Peyer's patch (tissue), 4 donors: ENCODE data around the gene KIF21B. TPM values are rescaled to one million over a fixed set of nuclear protein-coding genes. Genes with fewer than 3 reads are reported as not detected.

ENCODE experiments used
- DNase-seq, 3 donors: peaks; one replicate each; pipeline ENCODE4 v3.0.0-alpha.2; 2017 to 2019
- H3K27ac ChIP-seq, 4 donors: fragments of 200-600 bp; sonication (generic); one replicate each; pipeline ENCODE4 v1.5.1; 2016 to 2019
- H3K27me3 ChIP-seq, 2 donors: fragments of 200-600 bp; sonication (generic); one replicate each; pipeline ENCODE4 v1.5.1; 2019
- H3K36me3 ChIP-seq, 3 donors: fragments of 200-600 bp; sonication (generic); one replicate each; pipeline ENCODE4 v1.5.1; 2016 to 2019
- H3K4me1 ChIP-seq, 4 donors: fragments of 200-600 bp; sonication (generic); one replicate each; pipeline ENCODE4 v1.5.1; 2016 to 2019
- H3K4me3 ChIP-seq, 4 donors: fragments of 200-600 bp; sonication (generic); 1 replicate in 3 of 4; 2 replicates in 1 of 4; pipeline ENCODE4 v1.5.1; 2016 to 2019; ENCODE audit warnings: mild to moderate bottlenecking in 1 of 4
- H3K9me3 ChIP-seq, 4 donors: fragments of 200-600 bp; sonication (generic); one replicate each; pipeline ENCODE4 v1.5.1; 2016 to 2019; ENCODE audit warnings: mild to moderate bottlenecking in 1 of 4
- CTCF ChIP-seq, 6 experiments: fragments of 450-650 bp in 4 of 6; fragments of 200-600 bp in 2 of 6; sonication (generic) in 1 of 6; IDR thresholded peaks; one replicate each; pipeline ENCODE4 v1.5.1; 2017 to 2019; ENCODE audit warnings: antibody characterized with exemption in 6 of 6, mild to moderate bottlenecking in 3 of 6, moderate library complexity in 1 of 6
- POLR2A ChIP-seq, 2 donors: fragments of 450-650 bp; IDR thresholded peaks; one replicate each; pipeline ENCODE4 v1.5.1; 2017; ENCODE audit warnings: antibody characterized with exemption in 2 of 2, mild to moderate bottlenecking in 2 of 2, moderate library complexity in 2 of 2
- small RNA-seq, 2 donors: library from RNA; depleted of rRNA; stranded (forward); fragments of <200 nt; gene quantifications; one replicate each; pipeline ENCODE3, GENCODE V24; 2016
- total RNA-seq, 4 donors: library from RNA; depleted of rRNA; stranded (reverse); fragments of >200 nt; gene quantifications; one replicate each; pipeline ENCODE4 v1.1.0, GENCODE V29; 2016

Gene KIF21B
- total RNA-seq, 4 donors from 2014 or later = 6.7 to 19.0 (median 13.3) TPM

GRCh38 chr1:200929530-200930278 lies 93.8 kb downstream of the KIF21B start:
- Histone ChIP-seq H3K27me3 (no peaks in the 10 kb centered on the region), H3K4me3 (no peak overlapping the region), H3K27ac (no peak overlapping the region), H3K9me3 (no peaks in the 10 kb centered on the region), H3K4me1 (no peaks in the 10 kb centered on the region), H3K36me3 (peaks cover 0 to 19% (median 0%) of the 10 kb centered on the region in 3 donors)
- no peak for DNase-seq
- no peak for TF ChIP-seq POLR2A (IDR thresholded peaks at IDR 0.05)
- TF ChIP-seq CTCF (IDR thresholded peaks at IDR 0.05) = no peak

GRCh38 chr1:200925831-200926230 lies 97.7 kb downstream of the KIF21B start:
- Histone ChIP-seq H3K36me3 (peaks cover 0 to 9% (median 0%) of the 10 kb centered on the region in 3 donors), H3K4me3 (no peak overlapping the region), H3K27me3 (no peaks in the 10 kb centered on the region), H3K27ac (no peak overlapping the region), H3K4me1 (no peaks in the 10 kb centered on the region), H3K9me3 (no peaks in the 10 kb centered on the region)
- no peak for TF ChIP-seq CTCF (IDR thresholded peaks at IDR 0.05)
- no peak for TF ChIP-seq POLR2A (IDR thresholded peaks at IDR 0.05)
- DNase-seq = no peak

GRCh38 chr1:200923601-200924000 lies 99.9 kb downstream of the KIF21B start:
- no peaks in the 10 kb centered on the region for H3K4me1 ChIP-seq
- no peak overlapping the region for H3K27ac ChIP-seq
- H3K36me3 ChIP-seq = peaks cover 0 to 4% (median 0%) of the 10 kb centered on the region in 3 donors
- no peak overlapping the region for H3K4me3 ChIP-seq
- no peaks in the 10 kb centered on the region for H3K9me3 ChIP-seq
- H3K27me3 ChIP-seq = no peaks in the 10 kb centered on the region
- no peak for DNase-seq
- TF ChIP-seq CTCF (IDR thresholded peaks at IDR 0.05) (no peak), POLR2A (IDR thresholded peaks at IDR 0.05) (no peak)

- Histone ChIP-seq H3K36me3 (peaks cover 0 to 4% (median 0%) of the 10 kb centered on the region in 3 donors), H3K9me3 (no peaks in the 10 kb centered on the region), H3K27ac (no peak overlapping the region), H3K4me3 (no peak overlapping the region), H3K27me3 (no peaks in the 10 kb centered on the region), H3K4me1 (no peaks in the 10 kb centered on the region)
- TF ChIP-seq POLR2A (IDR thresholded peaks at IDR 0.05) (no peak), CTCF (IDR thresholded peaks at IDR 0.05) (no peak)
- DNase-seq = no peak
Measured at GRCh38 chr1:200922406-200922805, 101.1 kb downstream of the KIF21B start.

GRCh38 chr1:200921571-200922110 lies 101.9 kb downstream of the KIF21B start:
- Histone ChIP-seq H3K4me3 (no peak overlapping the region), H3K27me3 (no peaks in the 10 kb centered on the region), H3K4me1 (no peaks in the 10 kb centered on the region), H3K9me3 (no peaks in the 10 kb centered on the region), H3K27ac (no peak overlapping the region), H3K36me3 (peaks cover 0 to 4% (median 0%) of the 10 kb centered on the region in 3 donors)
- TF ChIP-seq CTCF (IDR thresholded peaks at IDR 0.05) (no peak), POLR2A (IDR thresholded peaks at IDR 0.05) (no peak)
- peak in 1 of 3 donors; percentile 15 for DNase-seq

Small RNA genes lying within 50 kb of the gene (small RNA-seq; reads per million reads assigned to genes)
- gene RNU6-704P = 0 reads per million in 2 donors

Other genes starting within 250 kb of the KIF21B start
- gene GPR25, start 150.7 kb downstream of the KIF21B start, total RNA-seq = not detected
- gene INAVA, start 128.8 kb downstream of the KIF21B start, total RNA-seq = 100 to 1,000 TPM in 3 of 4 donors, 10 to 100 TPM in 1; 33.8 to 492 (median 332) TPM
- gene CACNA1S, start 88.7 kb upstream of the KIF21B start, total RNA-seq = not detected
- gene ASCL5, start 103.5 kb upstream of the KIF21B start, total RNA-seq = not detected
- gene TMEM9, start 130.8 kb upstream of the KIF21B start, total RNA-seq = 10 to 100 TPM; 20.6 to 32.3 (median 27.1) TPM
- gene IGFN1, start 167.1 kb upstream of the KIF21B start, total RNA-seq = not detected